HG03457 (cell line): ENCODE results near the gene NUP188.

Source experiments
- ATAC-seq: cut with Tn5 transposase; IDR thresholded peaks from one replicate; pipeline ENCODE4 v1.9.1; 2021; ENCODE audit warnings: moderate number of reproducible peaks; ENCODE audit not compliant: unreplicated experiment

NUP188 gene

GRCh38 chr9:129007035-129007765 lies 59.7 kb downstream of the NUP188 start:
- ATAC-seq: no peak

DNA sequence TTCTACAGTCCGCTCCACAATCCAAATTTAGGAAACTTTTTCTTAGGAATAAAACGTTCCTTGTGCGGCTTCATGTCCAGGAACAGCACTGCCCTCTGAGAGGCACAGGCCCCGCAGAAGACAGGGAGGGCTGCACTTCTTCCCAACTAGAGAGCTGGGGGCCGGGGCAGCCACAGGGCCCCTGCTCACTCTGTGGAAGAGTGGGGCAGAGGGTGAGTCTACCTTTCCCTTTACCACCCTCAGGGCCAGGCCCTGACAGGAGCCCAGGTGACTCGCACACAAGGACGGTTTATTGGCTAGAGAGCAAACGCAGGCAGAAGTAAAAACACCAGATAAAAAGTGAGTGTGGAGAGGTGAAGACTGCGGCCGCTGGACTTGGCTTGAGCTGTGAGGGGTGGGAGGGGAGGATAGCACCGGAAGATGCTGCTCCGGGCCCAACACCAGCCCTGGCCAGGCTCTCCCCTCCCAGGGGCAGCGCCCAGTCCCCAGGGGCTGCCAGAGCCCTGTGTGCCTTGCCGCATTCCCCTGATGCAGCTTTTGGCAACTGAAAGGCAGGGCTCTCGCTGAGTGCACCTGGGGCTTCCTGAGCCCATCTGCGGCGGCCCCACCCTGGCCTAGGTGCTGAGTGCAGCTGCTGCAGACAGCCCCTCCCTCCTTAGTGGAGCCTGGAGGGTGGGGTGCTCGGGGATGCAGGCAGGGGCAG lies 60.4 kb downstream of the NUP188 start:
- no peak for ATAC-seq

- ATAC-seq: no peak
Measured at GRCh38 chr9:129008469-129008965, 61.0 kb downstream of the NUP188 start.

GRCh38 chr9:129008986-129009583 lies 61.6 kb downstream of the NUP188 start:
- no peak for ATAC-seq

- ATAC-seq: no peak
Measured at GRCh38 chr9:129009584-129010141, 62.2 kb downstream of the NUP188 start.

DNA sequence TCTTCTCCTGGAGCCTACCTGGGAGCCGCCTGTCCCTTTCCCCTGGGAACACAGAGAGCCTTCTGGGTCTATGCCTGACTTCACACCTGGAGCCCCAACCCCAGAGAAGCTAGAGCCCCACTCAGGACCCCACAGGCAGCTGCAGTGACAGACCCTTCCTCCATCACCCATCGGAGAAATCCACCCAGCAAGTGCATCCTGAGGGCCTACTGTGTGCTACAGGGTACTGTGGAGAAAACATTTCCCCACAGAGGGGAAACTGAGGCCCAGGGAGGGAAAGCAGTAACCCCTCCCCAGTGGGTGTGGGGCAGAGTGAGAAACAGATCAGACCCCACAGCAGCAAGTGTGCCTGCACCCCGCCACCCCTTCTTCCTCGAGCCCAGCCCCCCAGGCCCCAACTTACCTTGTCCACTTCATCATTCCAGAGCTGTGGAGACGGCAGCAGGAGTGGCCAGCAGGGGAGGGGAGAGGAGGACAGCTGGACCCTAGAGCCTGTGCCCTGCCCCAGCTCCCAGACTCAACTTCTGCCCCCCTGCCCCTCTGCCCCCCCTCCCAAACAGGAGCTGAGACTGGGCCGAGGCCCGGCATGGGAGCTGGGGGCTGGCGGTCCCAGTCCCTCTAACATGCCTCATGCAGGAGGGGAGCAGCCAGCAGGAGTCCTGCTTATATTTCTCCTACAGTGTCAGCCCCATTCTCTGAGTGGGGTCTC lies 62.9 kb downstream of the NUP188 start:
- ATAC-seq: no peak

DNA sequence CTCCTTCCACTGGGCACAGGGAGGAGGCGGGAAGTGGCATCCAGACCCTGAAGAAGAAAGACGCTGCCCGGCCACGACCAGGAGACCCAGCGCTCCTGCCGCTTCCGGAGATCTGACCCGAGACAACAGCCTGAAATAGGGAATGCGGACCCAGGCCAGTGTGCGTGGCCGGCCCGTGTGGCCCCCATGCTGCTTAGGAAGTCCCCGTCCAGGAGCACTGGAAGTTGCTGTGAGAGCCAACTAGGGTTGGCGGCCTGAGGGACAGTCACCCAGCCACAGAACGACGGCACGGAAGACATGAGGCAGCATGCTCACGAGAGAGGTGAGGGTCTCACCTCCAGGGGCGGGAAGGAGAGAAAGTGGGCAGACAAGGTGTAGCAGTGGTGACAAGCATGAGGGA lies 63.7 kb downstream of the NUP188 start:
- ATAC-seq: no peak

GRCh38 chr9:129011761-129012181 lies 64.3 kb downstream of the NUP188 start:
- ATAC-seq: no peak

- no peak for ATAC-seq
Measured at GRCh38 chr9:129012343-129012742, 64.8 kb downstream of the NUP188 start.

- no peak for ATAC-seq
Measured at GRCh38 chr9:129012893-129013448, 65.5 kb downstream of the NUP188 start.

DNA sequence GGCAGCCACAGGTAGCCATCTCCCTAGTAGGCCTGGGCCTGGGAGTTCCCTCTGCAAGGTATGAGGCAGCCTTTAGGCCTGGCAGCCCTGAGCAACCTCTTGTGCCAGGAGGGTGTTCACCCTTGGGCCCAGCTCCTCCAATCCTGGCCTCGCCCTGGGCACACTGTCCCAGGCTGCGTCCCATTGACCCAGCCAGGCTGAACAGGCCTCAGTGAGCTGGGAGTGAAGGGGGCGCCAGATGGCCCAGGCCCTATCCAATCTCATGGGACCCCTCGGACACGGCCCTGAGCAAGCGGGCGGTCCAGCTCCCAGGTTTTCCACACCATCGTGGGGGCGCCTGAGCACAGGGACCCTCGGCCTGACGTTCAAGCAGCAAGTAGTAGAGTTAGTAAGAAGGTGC lies 66.2 kb downstream of the NUP188 start:
- ATAC-seq: no peak

- no peak for ATAC-seq
Measured at GRCh38 chr9:129014124-129014523, 66.6 kb downstream of the NUP188 start.

GRCh38 chr9:129014608-129015007 lies 67.1 kb downstream of the NUP188 start:
- no peak for ATAC-seq

GRCh38 chr9:129021091-129021490 lies 73.6 kb downstream of the NUP188 start:
- ATAC-seq: no peak

DNA sequence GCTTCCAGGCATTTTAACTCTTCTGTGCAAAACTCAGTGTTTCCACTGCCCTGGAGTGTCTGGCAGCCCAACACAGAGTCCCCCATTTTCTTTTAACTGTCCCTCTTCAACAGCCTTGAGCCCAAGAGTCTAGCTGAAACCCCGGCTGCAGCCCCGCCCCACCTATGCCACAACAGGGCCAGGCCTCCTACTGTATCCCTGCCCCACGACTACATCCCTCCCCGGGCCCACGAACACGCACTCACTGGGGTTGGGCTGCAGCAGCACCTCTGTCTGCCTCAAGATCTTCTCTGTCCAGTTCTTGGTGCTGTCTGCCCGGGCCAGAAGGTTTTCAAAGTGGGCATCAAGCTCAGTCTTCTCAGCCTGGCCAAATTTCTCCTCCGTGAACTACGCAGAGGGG lies 74.5 kb downstream of the NUP188 start:
- no peak for ATAC-seq

GRCh38 chr9:129023036-129023907 lies 75.8 kb downstream of the NUP188 start:
- no peak for ATAC-seq

GRCh38 chr9:129023908-129024233 lies 76.4 kb downstream of the NUP188 start:
- no peak for ATAC-seq

- no peak for ATAC-seq
Measured at GRCh38 chr9:129026442-129027223, 79.1 kb downstream of the NUP188 start.

DNA sequence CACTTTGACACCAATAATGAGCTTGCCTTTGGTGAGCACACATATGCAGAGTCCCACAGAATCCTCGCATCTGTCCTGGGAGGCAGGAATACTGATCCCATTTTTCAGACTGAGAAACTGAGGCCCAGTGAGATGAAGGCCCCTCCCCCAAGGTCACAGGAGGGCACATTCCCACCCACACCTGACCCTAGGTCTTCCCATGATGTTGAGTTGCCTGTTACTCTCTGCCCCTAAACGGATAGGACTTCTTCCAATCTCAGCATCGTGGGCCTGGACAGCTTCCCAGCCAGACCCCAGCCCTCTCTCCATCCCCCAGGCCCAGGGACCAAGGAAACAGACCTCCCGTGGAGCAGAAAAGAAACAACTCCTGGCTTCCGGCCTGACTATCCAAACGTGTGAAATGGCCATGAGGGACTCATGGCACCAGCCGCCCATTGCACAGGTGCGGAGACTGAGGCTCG lies 79.8 kb downstream of the NUP188 start:
- no peak for ATAC-seq
